ENCODE results near the gene EHHADH. TPM values are rescaled to one million over a fixed set of nuclear protein-coding genes. Genes with fewer than 3 reads are reported as not detected.

EHHADH gene
- total and polyA plus RNA-seq, 4 donors = 44.3 to 378 (median 94.9) TPM

DNA sequence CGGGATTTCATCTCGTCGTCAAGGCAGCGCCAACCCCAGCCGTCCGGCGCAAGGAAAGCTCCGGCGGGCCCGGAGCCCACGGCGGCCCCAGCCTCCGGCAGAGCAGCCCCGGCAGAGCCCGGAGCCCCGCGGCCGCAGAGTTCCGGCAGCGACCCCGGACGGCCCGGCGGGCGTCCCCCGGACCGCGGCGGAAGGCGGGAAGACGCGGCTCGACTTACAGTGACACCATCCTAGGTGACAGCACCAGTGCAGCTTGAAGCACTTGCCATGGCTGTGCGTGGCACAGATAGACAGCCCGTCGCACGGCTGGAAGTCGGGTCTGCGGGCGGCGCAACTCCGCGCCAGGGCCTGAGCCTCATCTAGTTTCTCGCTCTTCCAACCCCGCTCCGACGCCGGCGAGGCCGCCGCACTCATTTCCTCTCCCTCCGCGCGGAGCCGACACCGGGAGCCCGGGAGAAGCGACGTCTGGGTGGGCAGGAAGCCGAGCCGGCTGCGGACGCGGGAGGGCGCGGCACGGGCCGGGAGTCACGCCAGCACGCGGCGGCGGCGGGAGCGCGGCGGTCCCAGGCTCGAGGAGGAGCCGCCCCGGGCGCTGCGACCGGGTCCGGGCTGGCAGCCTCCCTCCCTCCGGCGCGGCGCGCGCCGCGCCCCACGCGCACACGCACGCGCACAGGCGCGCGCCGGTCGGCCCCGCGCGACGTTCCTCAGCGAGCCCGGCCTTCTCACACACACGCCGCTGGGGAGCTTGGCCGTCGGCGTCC, 101.3 kb downstream of the EHHADH start, which contains the start of gene C3orf70:
Gene C3orf70 (minus strand): TSS at position 651 of the 761 bp plus-strand sequence. CDS start 237 bp downstream, at position 414.
- H3K9ac ChIP-seq (ENCODE audit: low read depth in 1 of 2, low read length in 2 of 2) = no peak within 1 kb of the TSS
- 2% methylated on average over 113 of the region's 113 CpGs for WGBS
- peaks cover 0 to 20% (median 4%) of the 10 kb centered on the region in 4 donors for H3K27me3 ChIP-seq (ENCODE audit: control insufficient read depth in 4 of 4, insufficient read depth in 4 of 4, low read length in 3 of 4)

DNA sequence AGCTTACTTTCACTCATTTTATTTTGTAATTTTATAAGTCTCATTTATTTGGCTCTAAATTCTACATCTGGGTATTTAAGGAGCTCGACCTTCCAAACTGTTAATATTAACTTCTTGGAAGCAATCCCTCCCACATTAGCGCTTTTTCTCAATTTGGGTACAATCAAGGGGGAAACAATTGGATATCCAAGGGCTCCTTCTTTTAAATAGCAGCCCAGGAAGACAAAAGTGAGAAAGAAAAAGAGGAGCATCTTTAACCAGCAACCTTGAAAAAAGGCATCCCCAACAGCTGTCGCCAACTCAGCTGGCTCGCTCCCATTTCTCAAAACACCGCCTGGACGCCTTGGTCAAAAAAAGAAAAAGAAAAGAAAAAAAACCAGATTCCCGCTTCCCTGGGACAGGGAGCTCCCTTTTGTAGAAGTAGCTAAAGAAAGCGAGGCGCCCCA, 101.9 kb downstream of the EHHADH start:
- Histone ChIP-seq H3K27me3 (ENCODE audit: control insufficient read depth in 4 of 4, insufficient read depth in 4 of 4, low read length in 3 of 4) (peaks cover 0 to 25% (median 4%) of the 10 kb centered on the region in 4 donors), H3K36me3 (ENCODE audit: control insufficient read depth in 4 of 4, insufficient read depth in 3 of 4, low read depth in 1 of 4, low read length in 3 of 4) (no peaks in the 10 kb centered on the region), H3K4me1 (ENCODE audit: control insufficient read depth in 4 of 4, insufficient read depth in 4 of 4, low read length in 3 of 4) (peaks cover 4 to 15% (median 9%) of the 10 kb centered on the region in 4 donors), H3K9ac (ENCODE audit: low read depth in 1 of 2, low read length in 2 of 2) (no peak overlapping the region), H3K9me3 (ENCODE audit: control insufficient read depth in 4 of 4, low read length in 3 of 4) (no peaks in the 10 kb centered on the region), H3K4me3 (ENCODE audit: low read depth in 1 of 3, low read length in 3 of 3) (peak overlapping the region in 1 of 3 donors; percentile 70), H3K27ac (ENCODE audit: low read depth in 1 of 2, low read length in 2 of 2) (no peak overlapping the region)
- no peak for DNase-seq (ENCODE audit: low spot score)
- WGBS = 9% methylated on average over 9 of the region's 9 CpGs
- TF ChIP-seq FOXA2 (IDR thresholded peaks at IDR 0.05) (no peak), RAD21 (IDR thresholded peaks at IDR 0.05) (no peak), FOXA1 (IDR thresholded peaks at IDR 0.05) (no peak), GABPA (IDR thresholded peaks at IDR 0.05 in 1 of 2, conservative IDR thresholded peaks at IDR 0.05 in 1 of 2) (no peak), EGR1 (IDR thresholded peaks at IDR 0.05; ENCODE audit: low read depth in 2 of 2) (no peak), SP1 (IDR thresholded peaks at IDR 0.05) (no peak), NR2F2 (IDR thresholded peaks at IDR 0.05) (no peak), TAF1 (conservative IDR thresholded peaks at IDR 0.05) (no peak), YY1 (IDR thresholded peaks at IDR 0.05) (no peak), HNF4A (conservative IDR thresholded peaks at IDR 0.05) (no peak), HNF4G (IDR thresholded peaks at IDR 0.05) (no peak), JUND (IDR thresholded peaks at IDR 0.05) (no peak)
- TF ChIP-seq, protein P1, sequence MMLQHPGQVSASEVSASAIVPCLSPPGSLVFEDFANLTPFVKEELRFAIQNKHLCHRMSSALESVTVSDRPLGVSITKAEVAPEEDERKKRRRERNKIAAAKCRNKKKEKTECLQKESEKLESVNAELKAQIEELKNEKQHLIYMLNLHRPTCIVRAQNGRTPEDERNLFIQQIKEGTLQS (IDR thresholded peaks at IDR 0.05) = no peak
- TF ChIP-seq, protein P2, sequence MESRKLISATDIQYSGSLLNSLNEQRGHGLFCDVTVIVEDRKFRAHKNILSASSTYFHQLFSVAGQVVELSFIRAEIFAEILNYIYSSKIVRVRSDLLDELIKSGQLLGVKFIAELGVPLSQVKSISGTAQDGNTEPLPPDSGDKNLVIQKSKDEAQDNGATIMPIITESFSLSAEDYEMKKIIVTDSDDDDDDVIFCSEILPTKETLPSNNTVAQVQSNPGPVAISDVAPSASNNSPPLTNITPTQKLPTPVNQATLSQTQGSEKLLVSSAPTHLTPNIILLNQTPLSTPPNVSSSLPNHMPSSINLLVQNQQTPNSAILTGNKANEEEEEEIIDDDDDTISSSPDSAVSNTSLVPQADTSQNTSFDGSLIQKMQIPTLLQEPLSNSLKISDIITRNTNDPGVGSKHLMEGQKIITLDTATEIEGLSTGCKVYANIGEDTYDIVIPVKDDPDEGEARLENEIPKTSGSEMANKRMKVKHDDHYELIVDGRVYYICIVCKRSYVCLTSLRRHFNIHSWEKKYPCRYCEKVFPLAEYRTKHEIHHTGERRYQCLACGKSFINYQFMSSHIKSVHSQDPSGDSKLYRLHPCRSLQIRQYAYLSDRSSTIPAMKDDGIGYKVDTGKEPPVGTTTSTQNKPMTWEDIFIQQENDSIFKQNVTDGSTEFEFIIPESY (IDR thresholded peaks at IDR 0.05) = no peak
- TF ChIP-seq, protein P3, sequence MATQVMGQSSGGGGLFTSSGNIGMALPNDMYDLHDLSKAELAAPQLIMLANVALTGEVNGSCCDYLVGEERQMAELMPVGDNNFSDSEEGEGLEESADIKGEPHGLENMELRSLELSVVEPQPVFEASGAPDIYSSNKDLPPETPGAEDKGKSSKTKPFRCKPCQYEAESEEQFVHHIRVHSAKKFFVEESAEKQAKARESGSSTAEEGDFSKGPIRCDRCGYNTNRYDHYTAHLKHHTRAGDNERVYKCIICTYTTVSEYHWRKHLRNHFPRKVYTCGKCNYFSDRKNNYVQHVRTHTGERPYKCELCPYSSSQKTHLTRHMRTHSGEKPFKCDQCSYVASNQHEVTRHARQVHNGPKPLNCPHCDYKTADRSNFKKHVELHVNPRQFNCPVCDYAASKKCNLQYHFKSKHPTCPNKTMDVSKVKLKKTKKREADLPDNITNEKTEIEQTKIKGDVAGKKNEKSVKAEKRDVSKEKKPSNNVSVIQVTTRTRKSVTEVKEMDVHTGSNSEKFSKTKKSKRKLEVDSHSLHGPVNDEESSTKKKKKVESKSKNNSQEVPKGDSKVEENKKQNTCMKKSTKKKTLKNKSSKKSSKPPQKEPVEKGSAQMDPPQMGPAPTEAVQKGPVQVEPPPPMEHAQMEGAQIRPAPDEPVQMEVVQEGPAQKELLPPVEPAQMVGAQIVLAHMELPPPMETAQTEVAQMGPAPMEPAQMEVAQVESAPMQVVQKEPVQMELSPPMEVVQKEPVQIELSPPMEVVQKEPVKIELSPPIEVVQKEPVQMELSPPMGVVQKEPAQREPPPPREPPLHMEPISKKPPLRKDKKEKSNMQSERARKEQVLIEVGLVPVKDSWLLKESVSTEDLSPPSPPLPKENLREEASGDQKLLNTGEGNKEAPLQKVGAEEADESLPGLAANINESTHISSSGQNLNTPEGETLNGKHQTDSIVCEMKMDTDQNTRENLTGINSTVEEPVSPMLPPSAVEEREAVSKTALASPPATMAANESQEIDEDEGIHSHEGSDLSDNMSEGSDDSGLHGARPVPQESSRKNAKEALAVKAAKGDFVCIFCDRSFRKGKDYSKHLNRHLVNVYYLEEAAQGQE (IDR thresholded peaks at IDR 0.05) = no peak

More for the DNA sequence above, 101.3 kb downstream of the EHHADH start, which contains the start of gene C3orf70:
- peak; percentile 52 for DNase-seq (ENCODE audit: low spot score)
- H3K4me3 ChIP-seq (ENCODE audit: low read depth in 1 of 3, low read length in 3 of 3) = peak within 1 kb of the TSS; percentile 18 to 70 (median 41)
- no peaks in the 10 kb centered on the region for H3K36me3 ChIP-seq (ENCODE audit: control insufficient read depth in 4 of 4, insufficient read depth in 3 of 4, low read depth in 1 of 4, low read length in 3 of 4)
- TF ChIP-seq TAF1 (conservative IDR thresholded peaks at IDR 0.05) (no peak), HNF4A (conservative IDR thresholded peaks at IDR 0.05) (no peak), RXRA (IDR thresholded peaks at IDR 0.05) (no peak), YY1 (IDR thresholded peaks at IDR 0.05) (no peak), EGR1 (IDR thresholded peaks at IDR 0.05; ENCODE audit: low read depth in 2 of 2) (no peak), JUND (IDR thresholded peaks at IDR 0.05) (no peak), NR2F2 (IDR thresholded peaks at IDR 0.05) (no peak), FOXA1 (IDR thresholded peaks at IDR 0.05) (no peak), SP1 (IDR thresholded peaks at IDR 0.05) (no peak)
- TF ChIP-seq, protein P1 (IDR thresholded peaks at IDR 0.05) = no peak
- TF ChIP-seq, protein P2 (IDR thresholded peaks at IDR 0.05) = no peak
- TF ChIP-seq, protein P4, sequence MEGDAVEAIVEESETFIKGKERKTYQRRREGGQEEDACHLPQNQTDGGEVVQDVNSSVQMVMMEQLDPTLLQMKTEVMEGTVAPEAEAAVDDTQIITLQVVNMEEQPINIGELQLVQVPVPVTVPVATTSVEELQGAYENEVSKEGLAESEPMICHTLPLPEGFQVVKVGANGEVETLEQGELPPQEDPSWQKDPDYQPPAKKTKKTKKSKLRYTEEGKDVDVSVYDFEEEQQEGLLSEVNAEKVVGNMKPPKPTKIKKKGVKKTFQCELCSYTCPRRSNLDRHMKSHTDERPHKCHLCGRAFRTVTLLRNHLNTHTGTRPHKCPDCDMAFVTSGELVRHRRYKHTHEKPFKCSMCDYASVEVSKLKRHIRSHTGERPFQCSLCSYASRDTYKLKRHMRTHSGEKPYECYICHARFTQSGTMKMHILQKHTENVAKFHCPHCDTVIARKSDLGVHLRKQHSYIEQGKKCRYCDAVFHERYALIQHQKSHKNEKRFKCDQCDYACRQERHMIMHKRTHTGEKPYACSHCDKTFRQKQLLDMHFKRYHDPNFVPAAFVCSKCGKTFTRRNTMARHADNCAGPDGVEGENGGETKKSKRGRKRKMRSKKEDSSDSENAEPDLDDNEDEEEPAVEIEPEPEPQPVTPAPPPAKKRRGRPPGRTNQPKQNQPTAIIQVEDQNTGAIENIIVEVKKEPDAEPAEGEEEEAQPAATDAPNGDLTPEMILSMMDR (IDR thresholded peaks at IDR 0.05; ENCODE audit: low read depth, low read length, missing input control) = no peak
- peak within 1 kb of the TSS in 1 of 2 donors; percentile 47 for H3K27ac ChIP-seq (ENCODE audit: low read depth in 1 of 2, low read length in 2 of 2)
- H3K9me3 ChIP-seq (ENCODE audit: control insufficient read depth in 4 of 4, low read length in 3 of 4) = no peaks in the 10 kb centered on the region
- H3K4me1 ChIP-seq (ENCODE audit: control insufficient read depth in 4 of 4, insufficient read depth in 4 of 4, low read length in 3 of 4) = peaks cover 4 to 15% (median 9%) of the 10 kb centered on the region in 4 donors
